A549 treated with RU486 at 1 μM for 4 hours (cell line): ENCODE results near the gene CCL24. TPM values are rescaled to one million over a fixed set of nuclear protein-coding genes. Genes with fewer than 3 reads are reported as not detected.

ENCODE experiments used
- total RNA-seq: library from RNA; stranded (reverse); fragments of 200-300 nt; extraction: Qiagen RNA extraction; gene quantifications from 5 replicates; pipeline ENCODE4 v1.2.3, GENCODE V29; 2022; ENCODE audit warnings: low read depth

CCL24 gene, protein sequence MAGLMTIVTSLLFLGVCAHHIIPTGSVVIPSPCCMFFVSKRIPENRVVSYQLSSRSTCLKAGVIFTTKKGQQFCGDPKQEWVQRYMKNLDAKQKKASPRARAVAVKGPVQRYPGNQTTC
- total RNA-seq = 0.53 TPM in 1 of 5 replicates, not detected in the others

DNA sequence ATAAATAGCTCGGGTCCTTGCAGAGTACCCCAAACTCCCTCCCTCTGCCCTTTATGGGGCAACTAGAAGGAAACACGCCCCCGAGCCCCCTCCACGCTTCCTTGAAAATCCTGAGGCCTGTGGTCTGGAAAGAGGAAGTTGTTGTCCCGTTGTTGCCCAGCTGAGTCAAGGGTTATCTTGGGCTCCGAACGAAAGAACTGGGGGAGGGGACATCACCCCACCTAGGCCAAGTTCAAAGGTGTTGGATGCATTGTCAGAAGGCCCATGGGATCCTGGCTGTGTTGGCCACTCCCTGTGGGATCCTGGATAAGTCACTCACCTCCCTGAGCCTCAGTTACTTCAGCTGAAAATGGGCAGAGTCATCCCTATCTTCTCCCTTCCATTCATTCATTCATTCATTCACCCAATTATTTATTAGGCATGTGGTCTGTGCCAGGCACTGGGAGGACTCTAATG lies at the start of gene CCL24:
CCL24 (minus strand) TSS at position 26 of the 456 bp plus-strand sequence. CDS start 91 bp downstream, outside the sequence.

DNA sequence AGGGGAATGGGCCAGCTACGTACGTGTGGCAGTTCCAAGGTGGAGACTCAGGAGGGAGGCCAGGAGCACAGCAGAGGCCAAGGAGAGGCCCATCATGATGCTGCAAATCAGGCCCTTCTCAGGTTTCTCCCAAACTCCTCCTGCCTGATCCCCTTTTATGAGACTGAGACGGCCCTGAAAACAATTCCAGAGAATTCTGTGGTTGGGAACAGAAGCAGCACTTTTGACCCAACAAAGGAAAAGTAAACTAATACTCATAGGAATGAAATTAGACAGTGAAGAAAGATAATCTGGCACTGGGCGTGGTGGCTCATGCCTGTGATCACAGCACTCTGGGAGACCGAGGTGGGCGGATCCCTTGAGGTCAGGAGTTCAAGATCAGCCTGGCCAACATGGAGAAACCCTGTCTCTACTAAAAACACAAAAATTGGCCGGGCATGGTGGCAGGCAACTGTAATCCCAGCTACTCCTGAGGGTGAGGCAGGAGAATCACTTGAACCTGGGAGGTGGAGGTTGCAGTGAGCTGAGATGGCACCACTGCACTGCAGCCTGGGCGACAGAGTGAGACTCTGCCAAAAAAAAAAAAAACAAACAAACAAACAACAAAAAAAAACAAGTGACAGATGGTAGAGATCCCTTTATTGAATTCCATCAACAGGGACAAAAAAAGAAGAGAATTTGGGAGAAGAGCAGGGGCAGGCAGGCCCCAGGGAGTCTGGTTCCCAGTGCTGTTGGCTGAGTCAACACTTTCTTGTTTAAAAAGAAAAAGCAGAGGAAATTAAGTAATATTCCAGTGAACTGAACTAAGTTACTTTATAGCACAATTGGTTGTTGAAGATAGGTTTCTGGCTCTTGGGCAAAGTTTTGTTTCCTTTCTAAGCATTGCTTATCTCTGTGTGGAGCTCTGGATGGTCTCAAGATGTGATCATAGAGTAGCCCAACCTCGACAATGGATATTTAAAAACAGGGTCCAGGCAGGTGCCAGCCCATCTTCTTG lies 41.2 kb downstream of the CCL24 start, which contains the start of gene CCL26:
CCL26 (minus strand) TSS at position 131 of the 997 bp plus-strand sequence; CDS start at position 96, 35 bp downstream.

Other genes with a start within 250 kb of the CCL24 start
- gene HIP1, start 74.9 kb downstream of the CCL24 start, total RNA-seq = 14.3 to 18.9 TPM (median 18.1 TPM) in 5 replicates
- gene CCL26, start 41.6 kb downstream of the CCL24 start, total RNA-seq = 8.2 to 14.4 TPM (median 9.9 TPM) in 5 replicates
- 72.5 to 100.0 TPM (median 90.5 TPM) in 5 replicates for gene RHBDD2, start 65.2 kb upstream of the CCL24 start, total RNA-seq
- 131 to 193 TPM (median 173 TPM) in 5 replicates for gene POR, start 101.3 kb upstream of the CCL24 start, total RNA-seq
- 29.1 to 44.9 TPM (median 41.7 TPM) in 5 replicates for gene TMEM120A, start 180.8 kb upstream of the CCL24 start, total RNA-seq
- gene STYXL1, start 234.2 kb upstream of the CCL24 start, total RNA-seq = 38.5 to 42.8 TPM (median 40.9 TPM) in 5 replicates
- 322 to 442 TPM (median 396 TPM) in 5 replicates for gene MDH2, start 234.3 kb upstream of the CCL24 start, total RNA-seq